CD4-positive, alpha-beta T cell treated with Interleukin-12 subunit alpha and Interleukin-12 subunit beta, for 1 hour (primary cell): ENCODE measurements around the gene GBGT1.
"Not testable (repeated sequence)": the region's sequence is repeated elsewhere in the genome, so short reads cannot be mapped to it uniquely, and the experiment has no call there.

Source experiments
- DNase-seq: peaks from one replicate; pipeline ENCODE4 v3.0.0-alpha.2; 2020

The GBGT1 gene

DNA sequence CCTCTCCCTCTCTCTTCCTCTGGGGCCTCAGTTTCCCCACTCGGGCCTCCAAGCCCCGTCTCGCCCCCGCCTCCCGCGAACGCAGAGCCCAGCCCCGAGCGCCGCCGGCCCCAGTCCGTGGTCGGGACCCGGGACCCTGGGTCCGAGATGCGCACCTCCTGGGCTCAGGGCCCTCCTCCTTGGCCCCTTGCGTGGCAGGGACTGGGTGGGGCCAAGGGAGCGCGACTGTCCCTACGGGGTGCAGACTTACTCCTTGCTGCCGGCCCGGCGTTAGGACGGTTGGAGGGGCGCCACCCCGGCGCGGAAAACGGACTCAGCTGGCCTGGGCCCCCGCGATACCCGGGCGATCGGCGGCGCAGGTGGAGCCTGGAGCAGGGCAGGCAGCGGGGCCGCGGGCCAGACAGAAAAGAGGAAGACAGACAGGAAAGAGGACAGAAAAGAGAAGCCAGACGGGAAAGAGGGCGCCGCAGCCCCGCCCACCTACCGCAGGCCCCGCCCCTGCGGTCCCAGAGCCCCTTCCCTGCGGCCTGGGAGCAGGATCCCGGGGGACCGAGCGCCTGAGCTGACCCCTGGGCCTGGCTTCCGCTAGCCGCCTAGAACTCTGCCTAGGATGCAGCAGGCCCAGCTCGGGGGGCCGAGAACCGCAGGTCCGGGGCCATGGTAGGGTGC, at the start of gene GBGT1:
GBGT1 (minus strand) TSS at position 411 of the 669 bp plus-strand sequence. CDS start 1,502 bp downstream, outside the sequence.
- peak; percentile 40 for DNase-seq

- DNase-seq, result no peak
These were observed 46.9 kb upstream of the GBGT1 start for GRCh38 chr9:133210609-133211008.

DNA sequence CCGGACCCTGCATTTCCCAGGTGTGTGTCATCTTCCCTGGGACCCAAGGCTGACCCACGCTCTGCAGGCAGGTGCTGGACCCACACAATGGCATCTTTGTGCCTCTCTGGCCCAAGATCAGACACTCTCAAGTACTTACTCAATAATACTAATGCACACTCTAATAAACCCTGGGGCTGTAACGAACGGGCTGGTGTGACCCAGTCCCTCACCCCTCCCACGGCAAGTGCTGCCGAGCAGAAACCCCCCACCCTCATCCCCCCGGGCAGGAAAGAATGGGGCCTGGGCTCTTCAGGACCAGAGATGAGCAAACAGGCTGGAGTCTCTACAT, 46.5 kb upstream of the GBGT1 start:
- DNase-seq, result no peak

DNA sequence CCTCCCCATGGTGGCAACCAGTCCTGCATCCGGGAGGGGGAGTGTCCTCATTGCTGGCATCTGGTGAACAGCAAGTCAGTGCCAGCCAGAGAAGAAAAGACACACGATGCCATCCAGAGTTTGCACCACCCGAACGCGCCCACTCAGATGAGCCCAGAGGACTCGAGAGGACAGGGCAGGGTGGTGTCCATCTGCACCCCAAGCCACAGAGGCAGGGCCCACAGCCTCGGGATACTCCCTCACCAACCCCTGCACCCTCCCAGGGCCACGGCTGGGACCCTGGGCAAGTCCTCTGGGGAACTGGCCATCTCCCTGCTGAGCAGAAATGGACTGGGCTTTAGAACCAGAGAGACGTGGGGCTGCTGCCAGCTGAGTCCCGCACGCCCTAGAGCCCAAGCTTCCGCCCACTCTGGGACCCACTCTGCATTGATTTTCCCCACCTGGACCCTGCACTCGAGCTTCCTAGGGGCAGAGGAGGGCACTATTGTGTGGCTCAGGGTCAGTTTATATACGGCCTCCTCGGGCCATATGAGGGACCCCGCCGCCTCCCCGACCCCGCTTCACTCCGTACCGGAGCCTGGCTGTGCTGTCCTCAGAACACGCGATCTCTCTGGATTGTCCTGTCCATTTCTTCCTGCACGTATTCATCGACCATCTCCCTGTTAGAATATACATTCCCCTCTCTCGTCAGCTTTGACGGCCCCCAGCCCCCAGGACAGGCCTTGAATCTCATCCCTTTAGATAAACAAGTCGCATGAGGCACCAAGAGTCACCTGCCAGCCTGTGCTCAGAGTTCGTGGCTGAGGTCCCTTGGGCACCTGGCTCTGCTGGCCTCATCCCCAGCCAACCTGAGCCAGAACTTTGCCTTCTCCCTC, 45.9 kb upstream of the GBGT1 start:
- DNase-seq, result not testable (repeated sequence)

GRCh38 chr9:133208880-133209300, 45.2 kb upstream of the GBGT1 start, which contains the start of gene OBP2B:
OBP2B (minus strand) TSS chr9:133209250; CDS start chr9:133209199, 51 bp downstream.
- DNase-seq, result not testable (repeated sequence)

- not testable (repeated sequence) for DNase-seq
These were observed 44.6 kb upstream of the GBGT1 start for GRCh38 chr9:133208171-133208879.

- no peak for DNase-seq
These were observed 43.9 kb upstream of the GBGT1 start for GRCh38 chr9:133207540-133208170.

- no peak for DNase-seq
These were observed 43.4 kb upstream of the GBGT1 start for GRCh38 chr9:133207021-133207531.

DNA sequence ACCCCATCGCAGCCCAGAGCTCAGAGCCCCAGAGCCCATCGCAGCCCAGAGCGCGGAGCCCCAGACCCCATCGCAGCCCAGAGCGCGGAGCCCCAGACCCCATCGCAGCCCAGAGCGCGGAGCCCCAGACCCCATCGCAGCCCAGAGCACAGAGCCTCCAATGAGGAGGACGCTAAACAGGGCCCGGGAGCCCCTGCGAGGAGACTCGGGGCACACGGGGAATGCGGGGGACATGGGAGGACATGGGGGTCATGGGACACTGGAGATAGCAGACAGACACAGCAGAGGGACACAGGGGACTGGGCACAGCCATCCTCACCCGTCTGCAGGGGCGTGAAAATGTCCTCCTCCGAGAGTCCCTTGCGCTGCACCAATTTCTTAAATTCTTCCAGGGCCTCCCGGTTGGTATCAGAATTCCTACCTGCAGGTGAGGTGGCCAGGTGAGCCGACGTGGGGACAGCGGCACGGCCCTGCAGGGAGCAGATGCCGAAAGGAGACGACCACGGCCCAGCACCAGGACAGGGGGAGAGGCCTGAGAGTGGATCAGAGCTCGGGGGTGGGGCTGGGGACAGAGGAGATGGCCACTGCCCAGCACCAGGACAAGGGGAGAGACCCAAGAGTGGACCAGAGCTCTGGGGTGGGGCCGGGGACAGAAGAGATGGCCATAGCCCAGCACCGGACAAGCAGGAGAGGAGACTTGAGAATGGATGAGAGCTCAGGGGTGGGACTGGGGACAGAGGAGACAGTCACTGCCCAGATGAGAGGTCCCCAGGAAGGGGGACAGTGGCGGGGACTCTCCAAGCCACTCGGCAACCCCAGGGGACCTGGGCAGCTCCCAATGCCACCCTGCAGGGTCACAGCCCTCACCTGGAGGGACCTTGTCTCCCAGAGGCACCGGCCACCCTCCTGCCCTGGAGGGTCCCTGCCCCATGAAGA, 42.5 kb upstream of the GBGT1 start:
- no peak for DNase-seq

DNA sequence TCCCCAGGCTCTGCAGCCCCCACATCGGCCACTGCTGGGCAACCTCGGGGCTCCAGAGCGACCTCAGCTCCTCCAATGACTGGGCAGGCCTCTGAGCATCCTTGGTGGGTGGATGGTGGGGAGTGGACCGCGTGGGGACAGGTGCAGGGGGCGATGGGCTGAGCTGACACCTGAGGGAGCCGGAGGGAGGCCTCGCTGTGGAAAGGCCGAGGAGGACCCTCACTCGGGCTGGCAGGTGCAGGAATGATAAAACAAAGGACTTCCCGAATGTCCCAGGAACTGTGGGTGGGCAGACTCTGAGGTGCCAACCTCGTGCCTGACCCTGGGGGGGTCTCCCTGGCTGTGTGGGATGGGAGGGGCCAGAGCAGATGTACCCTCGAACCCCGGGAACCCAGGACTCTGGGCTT, 41.8 kb upstream of the GBGT1 start:
- DNase-seq, result not testable (repeated sequence)

GRCh38 chr9:133204993-133205336, 41.3 kb upstream of the GBGT1 start:
- no peak for DNase-seq

DNA sequence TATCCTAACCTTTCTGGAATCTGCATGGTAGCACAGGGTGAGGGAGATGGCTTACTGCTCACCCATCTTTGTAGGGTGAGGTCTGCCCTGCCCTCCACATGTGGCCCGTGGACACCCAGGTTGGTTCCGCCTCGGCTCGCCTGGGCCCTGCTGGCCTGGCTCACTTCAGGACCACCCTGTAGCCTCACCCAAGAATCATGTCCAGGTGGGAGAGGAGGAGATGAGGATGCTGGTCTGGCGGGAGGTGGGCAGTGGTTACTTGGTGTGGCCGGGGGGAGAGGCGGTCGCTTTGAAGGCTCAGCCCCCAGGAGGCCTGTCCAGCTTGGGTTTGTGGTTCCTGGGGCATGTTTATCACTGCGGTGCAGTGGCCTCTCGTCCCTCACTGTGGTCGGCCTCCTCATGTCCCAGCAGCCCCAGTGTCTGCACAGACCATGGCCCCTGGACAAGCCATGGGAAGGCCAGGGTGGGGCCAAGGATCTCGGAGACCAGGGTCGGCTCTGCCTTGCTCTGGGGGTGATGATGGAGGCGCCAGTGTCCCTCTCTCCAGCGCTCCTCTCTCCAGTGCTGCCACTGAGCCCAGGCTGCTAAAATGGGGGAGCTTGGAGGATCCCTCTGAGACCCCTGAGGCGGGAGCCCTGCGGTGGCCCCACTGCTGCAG, 40.8 kb upstream of the GBGT1 start:
- DNase-seq, result no peak

DNA sequence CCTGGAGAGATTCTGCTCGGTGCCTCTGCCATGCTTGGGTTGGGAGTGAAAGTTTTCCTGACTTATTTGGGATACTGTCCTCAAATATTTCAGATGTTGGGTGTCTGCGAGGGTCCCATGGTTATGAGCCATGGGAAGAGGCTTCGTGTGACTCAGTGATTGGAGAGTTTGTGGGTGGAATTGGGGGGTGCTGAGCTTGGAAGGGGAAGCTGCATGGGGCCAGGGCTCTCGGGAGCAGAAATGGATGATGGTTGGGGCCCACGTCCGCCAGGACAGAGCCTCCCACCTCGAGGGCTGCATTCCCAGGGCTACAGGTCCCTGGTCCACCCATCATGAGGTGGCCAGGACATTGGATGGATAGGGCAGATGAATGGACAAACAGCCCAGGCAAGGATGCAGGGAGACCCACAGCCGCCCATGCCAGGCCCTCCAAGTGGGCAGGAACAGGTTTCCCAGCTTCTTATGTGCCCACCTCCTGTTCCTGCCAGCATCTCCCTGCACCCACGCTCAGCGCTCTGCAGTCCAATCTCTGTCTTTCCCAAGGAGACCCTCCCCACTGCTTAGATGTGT, 39.9 kb upstream of the GBGT1 start:
- DNase-seq, result no peak

DNA sequence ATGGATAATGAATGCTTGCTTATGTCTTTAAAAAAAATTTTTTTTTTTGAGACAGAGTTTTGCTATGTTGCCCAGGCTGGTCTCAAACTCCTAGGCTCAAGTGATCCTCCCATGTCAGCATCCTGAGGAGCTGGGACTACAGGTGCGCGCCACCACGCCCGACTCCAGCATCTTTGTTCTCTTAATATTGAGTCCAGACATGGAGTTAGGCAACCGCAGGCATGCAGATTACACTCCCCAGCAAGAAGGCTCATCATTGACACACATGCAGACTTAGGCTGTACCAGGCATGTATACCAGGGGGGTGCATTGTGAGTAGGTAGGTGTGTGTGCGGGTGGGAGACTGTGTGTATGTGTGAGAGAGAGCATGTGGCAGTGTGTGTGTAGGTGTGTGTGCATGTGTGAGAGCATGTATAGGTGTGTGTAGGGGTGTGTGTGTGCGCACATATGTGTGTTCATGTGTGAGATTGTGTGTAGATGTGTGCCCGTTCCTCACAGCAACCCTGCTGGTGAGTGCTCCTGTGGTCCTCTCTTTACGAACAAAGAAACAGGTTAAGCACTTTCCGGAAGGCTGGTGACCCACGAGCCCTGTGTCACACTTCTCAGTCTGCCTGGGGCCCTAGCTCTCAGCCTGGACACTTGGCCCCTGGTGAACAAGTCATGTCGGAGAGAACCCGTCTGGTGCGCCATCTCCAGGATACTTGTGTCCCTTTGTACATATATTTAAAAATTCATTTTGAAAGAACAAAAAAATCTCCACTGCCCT, 39.2 kb upstream of the GBGT1 start:
- no peak for DNase-seq

DNA sequence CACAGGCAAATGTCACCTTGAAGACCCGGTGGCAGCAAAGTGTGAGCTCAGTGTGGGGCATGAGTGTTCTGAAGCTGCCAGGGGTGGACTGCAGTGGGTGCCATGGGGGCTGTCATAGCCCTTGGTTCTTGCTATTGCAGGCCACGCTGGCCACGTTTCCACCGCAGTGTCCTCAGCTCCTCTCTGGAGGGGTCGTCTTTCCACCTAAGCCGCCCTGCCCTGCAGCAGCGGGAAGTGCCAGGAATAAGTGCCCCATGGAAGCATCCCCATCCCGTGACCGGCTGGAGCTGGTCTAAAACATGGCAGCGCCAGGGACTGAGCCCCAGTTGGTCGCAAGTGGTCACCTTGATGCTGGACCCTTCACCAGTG, 38.4 kb upstream of the GBGT1 start:
- no peak for DNase-seq

DNA sequence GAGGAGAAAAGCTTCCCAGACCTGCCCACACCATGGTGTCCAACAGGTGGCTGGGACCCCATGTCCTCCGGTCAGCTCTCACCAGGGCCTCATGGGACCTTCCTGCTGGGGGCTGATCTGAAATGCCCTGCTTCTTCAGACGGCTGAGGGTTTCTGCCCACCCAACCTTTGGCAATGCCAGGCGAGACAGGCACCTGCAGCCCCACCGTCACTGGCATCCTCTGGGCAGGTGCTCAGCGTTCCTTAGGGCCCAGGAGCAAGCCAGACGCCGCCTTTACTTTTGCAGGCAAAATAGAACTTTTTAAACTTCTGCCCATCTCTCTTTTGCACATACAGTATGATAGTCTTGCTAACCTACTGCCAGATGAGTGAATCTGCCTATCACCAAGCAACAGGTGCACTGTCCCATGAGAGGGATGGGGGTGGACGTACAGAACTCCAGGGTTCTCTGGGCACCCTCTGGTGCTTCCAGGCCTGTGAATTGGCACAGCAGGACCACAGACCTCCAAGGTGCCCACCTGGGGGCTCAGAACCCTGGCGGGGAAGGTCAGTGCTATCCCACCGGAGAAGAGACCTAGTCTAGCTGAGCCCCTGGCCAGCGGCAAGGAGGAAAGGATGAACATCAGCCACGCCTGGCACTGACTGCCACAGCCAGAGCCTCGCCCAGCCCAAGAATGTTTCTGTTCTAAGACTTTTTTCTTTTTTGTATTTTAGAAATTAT, 37.9 kb upstream of the GBGT1 start:
- no peak for DNase-seq

GRCh38 chr9:133200631-133201030, 36.9 kb upstream of the GBGT1 start:
- DNase-seq, result no peak

GRCh38 chr9:133199648-133200321, 36.1 kb upstream of the GBGT1 start:
- peak; percentile 54 for DNase-seq

- no peak for DNase-seq
These were observed 31.3 kb upstream of the GBGT1 start for GRCh38 chr9:133195029-133195428.
